T-helper 9 cell (primary cell): Measurements from ENCODE around the gene BUB1B.
"Not testable (repeated sequence)": the region's sequence is repeated elsewhere in the genome, so short reads cannot be mapped to it uniquely, and the experiment has no call there.

Source experiments
- DNase-seq: peaks from one replicate; pipeline ENCODE4 v3.0.0-alpha.2; 2020

Gene BUB1B

DNA sequence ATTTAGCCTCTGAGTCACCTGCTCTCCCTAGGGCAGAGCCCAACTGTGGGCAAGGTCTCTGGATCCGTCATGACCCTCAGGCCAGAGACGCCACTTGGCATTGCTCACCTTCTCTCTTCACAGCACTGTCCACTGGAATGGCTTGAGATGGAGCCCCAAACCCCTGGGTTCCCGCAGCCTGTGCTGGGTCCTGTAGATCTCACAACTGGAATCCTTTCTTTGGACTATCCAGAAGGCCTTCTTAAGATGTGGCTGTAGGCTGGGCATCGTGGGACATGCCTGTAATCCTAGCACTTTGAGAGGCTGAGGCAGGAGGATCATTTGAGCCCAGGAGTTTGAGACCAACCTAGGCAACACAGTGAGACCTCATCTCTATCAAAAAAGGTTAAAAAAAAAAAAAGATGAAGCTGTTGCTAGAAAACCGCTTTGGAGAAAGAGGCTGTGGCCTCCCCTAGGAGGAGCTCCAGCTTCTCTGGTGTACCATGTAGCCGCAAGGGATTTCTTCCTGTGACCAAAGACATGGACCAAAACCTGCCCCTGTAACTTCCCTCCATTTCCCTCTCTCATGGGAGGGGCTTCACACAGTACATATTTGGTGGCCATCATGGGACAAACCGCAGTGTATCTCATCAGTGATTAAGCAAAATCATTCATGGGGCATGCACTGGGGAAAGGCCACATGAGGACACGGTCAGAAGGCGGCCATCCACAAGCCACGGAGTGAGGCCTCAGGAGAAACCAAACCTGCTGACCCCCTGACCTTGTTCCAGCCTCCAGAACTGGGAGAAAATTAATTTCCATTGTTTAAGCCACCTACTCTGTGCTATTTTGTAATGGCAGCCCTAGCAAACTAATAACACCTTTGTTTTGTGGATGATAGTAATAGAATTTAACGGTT is 23.3 kb upstream of the BUB1B start:
- no peak for DNase-seq

DNA sequence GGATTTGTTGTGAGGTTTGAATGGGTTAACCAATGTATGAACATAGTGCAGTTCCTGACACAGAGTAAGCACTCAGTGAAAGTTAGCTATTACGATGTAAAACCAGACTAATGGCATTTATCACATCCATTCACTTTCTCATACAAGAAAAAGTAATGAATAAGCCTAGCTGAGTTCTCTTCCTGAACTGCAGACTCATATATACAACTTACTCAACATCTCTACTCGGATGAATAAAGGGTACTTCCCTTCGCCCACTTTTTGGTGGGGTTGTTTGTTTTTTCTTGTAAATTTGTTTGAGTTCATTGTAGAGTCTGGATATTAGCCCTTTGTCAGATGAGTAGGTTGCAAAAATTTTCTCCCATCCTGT is 22.7 kb upstream of the BUB1B start:
- DNase-seq = not testable (repeated sequence)

DNA sequence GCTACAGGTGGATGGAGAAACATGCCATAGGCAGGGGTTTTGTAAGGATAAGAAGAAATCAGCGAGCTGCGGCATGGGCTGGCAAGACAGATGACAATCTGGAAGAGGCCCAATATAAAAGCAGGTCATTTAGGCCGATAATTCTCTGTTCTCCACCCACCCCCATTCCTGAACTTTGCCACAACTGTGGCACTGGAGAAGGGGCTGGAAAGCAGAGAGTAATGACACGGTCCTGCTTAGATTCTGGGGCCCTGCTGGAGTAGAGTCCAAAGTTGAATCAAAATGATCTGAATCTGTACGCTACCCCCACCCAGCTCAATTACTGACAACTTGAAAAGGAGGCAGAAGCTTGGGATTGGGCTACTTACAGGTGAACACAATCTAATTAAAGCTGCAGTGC is 18.4 kb upstream of the BUB1B start:
- no peak for DNase-seq

DNA sequence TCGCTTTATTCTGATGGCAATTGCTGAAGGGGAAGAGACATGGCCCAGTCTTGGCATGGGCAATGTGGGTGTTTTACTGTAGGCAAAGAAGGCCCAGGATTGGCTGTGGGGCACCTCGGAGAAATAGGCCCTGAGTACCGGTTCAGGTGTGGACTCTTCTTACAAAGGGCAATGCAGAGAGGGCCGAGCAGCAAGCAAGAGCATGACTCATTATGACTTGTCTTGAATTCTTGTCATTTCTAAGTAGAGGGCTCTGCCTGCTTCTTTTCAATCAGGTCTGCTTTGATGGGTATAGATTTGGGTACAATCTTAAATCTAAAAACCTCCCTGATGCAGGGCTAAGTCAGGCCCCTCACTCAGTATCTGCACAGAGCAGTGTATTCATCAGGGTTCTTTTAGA is 14.8 kb upstream of the BUB1B start:
- no peak for DNase-seq

DNA sequence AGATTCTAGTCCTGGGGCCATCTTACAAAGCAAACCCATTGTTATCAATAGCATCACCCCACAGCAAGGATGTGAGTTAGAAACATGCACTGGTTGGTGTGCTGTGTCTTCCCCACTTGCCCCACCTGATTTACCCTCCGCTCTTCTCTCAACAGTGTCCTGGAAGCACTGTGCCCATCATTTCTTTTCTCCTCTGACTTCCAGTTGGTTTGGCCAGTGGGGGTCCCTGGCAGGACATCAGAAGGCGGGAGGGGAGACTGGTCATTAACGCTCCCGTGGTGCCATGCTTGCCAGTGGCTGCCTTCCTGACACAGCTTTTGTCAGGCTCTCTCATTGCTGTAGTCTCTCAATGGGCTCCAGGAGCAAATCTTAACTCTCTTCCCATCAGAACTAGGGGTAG is 11.5 kb upstream of the BUB1B start:
- no peak for DNase-seq

DNA sequence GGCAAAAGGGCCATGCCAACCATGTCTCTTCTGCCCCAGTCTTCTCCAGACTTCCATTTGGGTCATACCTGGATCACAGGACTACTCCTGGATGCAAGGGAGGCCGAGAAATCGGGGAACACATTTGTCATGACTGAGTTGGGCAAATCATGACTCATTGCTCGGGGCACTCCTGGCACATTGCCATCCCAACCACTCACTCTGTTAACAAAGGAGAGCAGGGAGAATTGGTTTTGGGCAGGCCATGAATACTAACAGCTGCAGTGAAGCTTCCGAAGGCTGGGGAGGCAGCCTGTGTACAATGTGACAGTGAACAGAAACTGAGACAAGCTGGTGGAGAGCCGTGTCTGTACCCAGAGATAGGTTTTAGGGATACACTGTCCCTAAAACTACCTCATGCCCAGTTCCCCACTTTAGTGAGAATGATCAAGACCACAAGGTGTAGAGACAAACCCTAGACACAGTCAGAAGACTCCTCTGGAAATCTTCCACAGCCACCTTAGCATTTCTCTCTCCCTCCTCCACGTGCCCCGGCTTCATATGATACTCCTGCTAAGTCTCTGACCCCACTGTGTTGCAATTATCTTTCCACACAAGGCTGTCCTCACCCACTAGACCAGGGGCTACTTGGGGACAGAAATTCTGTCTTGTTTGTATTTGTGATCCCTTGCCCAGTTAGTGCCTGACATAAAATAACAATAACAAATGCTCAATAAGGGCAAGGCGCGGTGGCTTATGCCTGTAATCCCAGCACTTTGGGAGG is 10.5 kb upstream of the BUB1B start:
- no peak for DNase-seq

DNA sequence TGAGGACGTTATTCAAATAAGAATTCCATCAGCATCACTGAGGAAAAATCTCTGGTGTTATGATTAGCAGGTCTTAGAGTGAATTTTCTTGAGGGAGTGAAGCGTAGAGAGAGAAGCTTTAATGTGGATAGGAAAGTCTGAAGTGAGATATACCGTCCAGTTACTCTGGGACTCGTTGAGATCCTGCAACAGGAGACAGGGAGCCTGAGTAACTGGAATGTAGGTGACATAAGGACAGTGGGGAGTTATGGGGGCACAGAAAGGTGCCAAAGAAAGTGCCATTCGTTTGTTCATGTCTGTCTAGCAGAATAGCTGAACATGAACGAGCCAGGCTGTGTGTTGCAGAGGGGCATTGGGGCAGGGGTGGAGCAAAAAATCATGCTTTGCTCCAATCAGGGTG is 9.4 kb upstream of the BUB1B start:
- no peak for DNase-seq

DNA sequence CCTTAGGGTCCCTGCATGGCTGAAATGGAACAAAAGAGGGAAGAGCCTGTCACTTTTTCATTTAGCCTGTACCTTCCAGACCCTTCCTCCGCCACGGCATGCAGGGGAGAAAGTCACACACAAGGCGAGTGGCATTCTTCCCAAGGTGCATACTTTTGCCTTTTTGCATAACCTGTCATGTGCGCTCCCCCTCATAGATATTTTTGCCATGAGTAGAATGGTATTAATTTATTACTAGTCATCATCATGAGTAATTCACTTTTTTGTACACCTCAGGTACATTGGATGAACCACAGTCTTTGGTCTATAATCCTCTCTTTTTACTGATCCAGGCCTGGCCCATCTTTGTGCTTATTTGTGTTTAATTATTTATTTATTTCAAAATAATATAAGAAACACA is 8.9 kb upstream of the BUB1B start:
- no peak for DNase-seq

DNA sequence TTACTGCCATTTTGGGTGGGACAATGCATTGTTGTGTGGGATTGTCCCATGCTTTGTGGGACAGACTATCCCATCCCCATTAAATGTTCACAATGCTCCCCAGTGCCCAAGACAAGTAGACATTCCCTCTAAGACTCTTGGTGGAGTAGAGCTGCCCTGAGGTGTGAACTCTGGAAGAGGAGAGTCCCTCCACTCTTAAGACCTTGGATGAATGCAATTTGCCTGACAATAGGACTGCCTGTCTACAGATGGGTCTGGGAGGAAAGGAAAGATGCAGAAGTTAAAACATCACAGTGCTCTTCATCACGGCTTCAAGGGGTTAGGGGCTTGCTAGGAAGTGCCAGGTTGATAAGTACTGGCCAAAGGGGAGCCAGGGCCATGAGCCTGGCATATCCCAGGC is 6.0 kb upstream of the BUB1B start:
- DNase-seq = not testable (repeated sequence)

DNA sequence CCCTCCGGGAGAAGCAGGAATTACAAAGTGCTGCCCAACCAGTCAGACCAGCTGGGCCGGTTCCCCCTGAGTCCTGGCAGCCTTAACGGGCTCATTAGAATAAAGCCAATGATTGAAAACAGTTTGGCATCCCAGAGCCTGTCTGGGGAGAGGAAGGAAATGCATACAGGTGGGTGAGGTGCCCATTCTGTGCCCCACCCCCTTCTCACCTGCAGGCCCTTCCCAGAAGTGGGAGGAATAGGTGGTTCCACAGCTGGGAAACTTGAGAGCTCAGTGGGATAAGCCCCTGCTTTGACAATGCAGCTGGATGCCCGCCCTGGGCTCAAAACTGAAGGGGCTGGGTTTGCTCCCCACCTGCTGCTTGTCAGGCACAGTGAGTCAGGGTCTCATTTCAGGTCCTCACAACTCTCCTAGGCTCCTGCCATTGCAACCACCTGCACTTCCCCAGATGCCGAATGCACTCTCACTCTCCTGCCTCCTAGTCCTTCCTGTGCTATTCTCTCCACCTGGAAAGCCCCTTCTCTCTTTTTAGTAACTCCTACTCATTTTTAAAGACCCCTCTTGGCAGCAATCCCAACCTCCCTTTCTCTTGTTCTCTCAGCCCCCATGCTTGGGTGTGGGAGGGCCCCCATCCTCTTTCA is 5.5 kb upstream of the BUB1B start:
- DNase-seq = no peak

DNA sequence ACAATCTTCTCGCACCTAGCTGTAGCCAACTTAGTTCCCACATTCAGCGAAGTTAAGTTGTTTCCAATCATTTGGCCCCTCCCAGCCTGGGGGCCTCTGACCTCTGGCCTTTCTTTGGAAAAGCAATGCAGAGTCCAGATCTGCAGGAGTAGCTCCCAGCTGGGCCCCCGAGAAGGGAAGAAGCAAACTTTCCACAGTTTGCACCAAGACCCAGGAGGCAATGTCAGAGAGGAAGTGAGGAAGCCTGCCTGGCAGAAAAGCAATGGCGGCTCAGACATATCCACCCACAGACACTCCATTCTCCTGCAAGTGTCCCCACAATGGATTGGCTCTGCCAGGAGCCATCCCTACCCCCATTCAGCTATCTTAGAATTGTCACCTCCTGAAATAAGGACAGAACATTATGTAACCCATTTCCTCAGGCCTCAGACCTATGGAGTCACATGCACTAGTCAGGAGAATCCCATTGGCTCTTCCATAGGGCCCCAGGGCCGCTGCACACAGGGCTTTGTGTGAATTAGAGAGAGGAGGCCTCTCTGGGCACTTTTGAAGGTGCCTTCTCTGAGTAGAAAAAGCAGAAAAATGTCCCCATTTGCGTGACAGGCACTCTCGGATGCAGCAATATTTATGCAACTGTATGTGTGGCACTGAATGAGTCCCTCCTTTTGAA is 3.0 kb upstream of the BUB1B start:
- no peak for DNase-seq

DNA sequence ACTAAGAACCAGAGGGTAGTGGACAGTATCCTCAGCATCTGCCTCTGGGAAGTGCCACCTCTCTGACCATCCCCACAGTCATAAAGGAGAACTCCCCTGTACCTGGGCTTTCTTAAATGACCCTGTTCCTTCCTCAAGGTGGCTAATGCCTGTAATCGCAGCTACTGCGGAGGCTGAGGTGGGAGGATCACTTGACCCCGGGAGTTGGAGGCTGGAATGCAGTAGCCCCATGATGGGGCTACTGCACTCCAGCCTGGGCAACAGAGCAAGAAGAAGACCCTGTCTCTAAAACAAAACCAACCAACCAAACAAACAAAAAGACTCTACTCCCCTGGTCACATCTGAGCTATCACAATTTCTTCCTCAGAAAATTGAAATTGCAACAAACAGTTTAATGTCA is 848 bp upstream of the BUB1B start:
- DNase-seq = no peak

DNA sequence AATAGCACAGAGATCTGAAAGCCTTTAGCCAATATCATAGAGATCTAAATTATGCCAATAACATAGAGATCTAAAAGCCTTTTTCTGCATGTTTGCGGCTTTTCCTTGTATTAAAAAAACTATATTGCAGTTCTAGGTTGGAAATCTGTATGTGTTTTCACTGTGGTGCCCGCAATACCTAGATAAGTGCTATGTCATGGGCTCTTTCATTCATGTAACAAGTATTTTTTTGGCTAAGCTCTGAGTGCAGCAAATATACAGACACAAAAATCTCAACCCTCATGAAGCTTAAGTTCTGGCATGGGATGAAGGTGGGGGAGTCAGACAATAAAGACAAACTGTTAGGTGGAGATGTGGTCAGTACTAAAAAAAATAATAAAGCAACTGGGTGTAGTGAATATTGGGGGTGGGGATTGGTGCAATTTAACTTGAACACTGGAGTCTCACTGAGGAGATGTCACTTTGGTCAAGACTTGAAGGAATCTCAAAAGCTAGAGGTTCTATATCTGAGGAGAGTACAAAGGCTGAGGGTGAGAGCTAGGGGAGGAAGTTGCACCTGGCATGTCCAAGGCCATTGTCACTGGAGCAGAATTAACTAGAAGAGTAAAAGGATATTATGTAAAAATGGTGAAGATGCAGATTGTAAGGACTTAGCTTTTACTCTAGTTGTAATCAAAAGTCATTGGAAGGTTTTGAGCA is 973 bp downstream of the BUB1B start:
- DNase-seq = no peak

DNA sequence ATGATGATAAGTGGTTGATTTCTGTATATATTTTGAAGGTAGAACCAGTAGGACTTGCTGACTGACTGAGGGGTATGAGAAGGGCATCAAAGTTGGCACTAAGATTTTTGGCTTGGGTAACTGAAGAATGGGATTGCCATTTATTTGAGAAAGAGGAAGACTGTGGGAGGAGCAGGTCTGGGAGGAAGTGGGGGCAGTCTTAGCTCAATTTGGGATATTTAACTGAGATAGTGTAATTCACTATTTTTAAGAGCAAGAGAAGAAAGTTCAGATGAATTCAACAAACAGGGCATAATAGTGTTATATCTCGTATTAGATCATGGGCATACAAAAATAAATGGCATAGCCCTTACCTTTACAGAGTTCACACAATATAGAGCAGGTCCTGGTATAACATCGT is 1.7 kb downstream of the BUB1B start:
- no peak for DNase-seq

DNA sequence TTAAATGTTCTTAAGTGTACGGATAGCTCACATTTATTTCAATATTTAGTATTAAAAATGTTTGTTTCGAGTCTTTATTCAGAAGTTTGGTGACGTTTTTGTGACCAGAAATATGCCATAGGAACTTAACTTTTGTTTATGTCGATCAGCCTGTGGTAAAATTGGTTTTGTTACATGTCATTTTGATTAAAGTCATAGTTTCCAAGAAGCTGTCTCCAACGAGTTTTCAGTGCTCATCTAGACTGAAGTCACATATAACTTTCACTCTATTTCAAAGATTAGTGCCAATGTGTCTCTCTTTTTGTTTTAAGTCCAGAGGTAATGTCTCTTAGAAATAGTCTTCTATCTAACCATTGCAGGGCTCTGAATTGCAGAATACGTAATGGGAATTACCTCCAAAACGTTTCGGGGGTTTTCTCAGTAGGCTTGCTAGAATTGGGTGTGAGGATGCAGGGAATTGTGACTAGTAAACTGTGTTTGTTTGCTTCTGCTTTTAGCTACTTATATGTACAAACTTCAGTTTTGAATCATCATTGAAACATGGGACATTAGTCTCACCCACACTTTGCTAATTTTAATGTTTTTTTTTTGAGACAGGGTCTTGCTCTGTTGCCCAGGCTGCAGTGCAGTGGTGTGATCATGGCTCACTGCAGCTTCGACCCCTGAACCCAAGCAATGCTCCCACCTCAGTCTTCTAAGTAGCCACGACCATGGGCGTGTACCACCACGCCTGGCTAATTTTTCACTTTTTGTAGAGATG is 3.0 kb downstream of the BUB1B start:
- no peak for DNase-seq

DNA sequence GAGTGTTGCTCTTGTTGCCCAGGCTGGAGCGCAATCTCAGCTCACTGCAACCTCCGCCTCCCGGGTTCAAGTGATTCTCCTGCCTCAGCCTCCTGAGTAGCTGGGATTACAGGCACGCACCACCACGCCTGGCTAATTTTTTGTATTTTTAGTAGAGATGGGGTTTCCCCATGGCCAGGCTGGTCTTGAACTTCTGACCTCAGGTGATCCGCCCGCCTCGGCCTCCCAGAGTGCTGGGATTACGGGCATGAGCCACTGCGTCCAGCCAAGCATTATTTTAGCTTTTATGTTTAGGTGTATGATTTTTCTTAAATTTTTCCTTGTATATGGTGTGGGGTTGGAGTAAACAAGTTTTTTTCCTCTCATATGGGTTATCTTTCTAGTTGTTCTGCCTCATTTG is 6.5 kb downstream of the BUB1B start:
- DNase-seq = not testable (repeated sequence)

DNA sequence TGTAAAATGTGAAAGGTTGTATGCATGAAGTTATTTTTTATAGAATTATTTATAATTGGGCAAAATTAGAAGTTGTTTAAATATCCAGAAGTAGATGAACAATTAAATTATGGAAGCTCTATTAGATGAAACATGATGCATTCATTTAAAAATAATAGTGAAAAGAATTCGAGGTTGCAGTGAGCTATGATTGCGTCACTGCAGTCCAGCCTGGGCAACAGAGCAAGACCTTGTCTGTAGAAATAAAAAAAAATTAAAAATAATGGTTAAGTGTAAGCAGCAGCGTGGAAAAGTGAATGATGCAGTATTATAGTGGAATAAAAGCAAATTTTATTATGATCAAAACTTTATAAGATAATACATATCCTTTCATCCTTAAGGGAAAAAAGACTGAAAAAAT is 14.3 kb downstream of the BUB1B start:
- no peak for DNase-seq

DNA sequence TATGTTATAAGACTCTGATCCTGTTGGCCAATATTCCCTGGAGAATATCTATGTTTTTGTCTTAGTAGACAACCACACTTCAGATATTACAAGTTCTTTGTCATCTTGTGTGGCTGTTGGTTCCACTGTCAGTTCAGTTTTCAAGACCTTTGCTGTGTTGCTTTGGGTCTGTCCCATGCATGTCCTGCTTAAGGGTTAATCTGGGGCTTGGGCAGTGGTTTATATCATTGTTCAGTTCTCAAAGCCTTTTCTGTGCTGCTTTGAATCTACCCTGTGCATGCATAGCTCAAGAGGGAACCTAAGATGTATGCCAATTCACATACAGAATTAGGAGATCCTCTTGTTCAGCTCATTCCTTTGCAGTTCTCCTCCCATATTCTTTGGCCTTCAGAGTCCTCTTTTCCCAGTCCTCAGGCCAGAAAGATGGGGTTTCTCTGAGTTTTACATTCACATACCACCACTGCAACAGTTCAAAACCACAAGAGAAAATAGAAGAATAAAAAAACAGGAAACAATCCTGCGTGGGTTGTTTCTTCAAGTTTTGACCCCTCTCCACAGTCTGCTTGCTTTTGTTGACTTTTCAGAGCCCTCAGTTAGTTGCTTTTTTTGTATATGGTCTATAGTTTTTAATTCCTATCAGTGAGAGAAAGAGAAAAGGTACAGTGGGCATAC is 21.6 kb downstream of the BUB1B start:
- DNase-seq = no peak

DNA sequence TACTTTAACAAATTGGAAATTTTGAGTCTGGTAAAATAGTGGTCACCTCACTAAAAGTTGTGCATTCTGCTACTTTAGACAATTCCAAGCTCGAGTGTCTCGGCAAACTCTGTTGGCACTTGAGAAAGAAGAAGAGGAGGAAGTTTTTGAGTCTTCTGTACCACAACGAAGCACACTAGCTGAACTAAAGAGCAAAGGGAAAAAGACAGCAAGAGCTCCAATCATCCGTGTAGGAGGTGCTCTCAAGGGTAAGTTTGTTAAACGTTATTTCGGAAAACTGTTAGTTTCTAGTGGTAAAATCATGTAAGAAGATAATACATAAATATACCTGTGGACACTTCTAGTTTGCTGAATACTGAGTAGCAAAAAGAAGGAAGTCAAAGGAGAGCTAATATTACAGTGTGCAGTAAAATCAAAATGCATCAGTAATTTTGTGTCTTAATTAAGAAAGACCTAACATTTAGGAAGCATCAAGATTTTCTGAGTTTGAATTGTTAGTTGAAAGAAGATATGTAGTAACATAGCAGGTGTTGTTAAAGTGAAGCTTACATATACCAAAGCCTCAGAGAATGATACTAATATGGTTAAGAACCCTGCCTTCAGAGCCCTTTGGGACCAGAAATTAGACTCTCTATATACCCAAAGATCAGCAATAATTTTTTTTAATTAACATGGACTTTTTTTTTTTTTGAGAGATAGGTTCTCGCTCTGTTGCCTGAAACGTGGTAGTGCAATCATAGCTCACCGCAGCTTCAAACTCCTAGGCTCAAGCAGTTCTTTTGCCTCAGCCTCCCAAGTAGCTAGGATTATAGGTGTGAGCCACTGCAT is 23.0 kb downstream of the BUB1B start:
- DNase-seq = no peak

DNA sequence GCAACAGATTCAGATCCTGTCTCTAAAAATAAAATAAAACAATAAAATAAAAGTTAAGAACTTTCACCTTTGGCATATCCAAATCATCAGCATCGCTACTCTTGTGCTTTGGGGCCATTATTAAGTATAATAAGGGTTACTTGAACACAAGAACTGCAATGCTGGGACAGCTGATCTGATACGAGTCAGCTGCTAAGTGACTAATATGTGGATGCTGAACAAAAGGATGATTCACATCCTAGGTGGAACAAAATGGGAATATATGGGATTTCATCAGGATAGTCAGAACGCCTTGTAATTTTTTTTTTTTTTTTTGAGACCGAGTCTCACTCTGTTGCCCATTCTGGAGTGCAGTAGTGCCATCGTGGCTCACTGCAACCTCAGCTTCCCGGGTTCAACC is 29.7 kb downstream of the BUB1B start:
- DNase-seq = no peak
